Measurements from ENCODE around the gene RTP2.

DNA sequence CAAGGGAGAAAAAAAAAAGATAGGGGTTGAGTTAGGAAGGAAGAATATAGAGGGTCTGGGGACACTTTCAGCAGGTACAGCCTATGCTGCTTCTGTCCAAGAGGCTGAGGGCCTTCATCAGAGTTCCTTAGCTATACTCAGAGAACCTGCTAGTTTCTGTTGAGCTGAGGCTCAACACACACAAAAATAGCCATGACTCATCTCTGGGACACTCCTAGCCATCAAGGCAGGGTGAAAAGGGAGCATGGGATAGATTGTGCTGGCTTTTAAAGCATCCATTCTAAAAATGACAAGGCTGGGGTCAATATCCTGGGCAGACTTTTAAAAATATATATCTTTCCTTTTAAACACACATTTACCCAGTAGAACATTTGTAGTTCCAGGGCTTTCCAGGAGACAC, 2.8 kb upstream of the RTP2 start:
- TF ChIP-seq EZH2 (IDR thresholded peaks at IDR 0.05; ENCODE audit: borderline replicate concordance, low read length), result no peak
- TF ChIP-seq, protein P1, sequence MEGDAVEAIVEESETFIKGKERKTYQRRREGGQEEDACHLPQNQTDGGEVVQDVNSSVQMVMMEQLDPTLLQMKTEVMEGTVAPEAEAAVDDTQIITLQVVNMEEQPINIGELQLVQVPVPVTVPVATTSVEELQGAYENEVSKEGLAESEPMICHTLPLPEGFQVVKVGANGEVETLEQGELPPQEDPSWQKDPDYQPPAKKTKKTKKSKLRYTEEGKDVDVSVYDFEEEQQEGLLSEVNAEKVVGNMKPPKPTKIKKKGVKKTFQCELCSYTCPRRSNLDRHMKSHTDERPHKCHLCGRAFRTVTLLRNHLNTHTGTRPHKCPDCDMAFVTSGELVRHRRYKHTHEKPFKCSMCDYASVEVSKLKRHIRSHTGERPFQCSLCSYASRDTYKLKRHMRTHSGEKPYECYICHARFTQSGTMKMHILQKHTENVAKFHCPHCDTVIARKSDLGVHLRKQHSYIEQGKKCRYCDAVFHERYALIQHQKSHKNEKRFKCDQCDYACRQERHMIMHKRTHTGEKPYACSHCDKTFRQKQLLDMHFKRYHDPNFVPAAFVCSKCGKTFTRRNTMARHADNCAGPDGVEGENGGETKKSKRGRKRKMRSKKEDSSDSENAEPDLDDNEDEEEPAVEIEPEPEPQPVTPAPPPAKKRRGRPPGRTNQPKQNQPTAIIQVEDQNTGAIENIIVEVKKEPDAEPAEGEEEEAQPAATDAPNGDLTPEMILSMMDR (conservative IDR thresholded peaks at IDR 0.05 in 1 of 2, IDR thresholded peaks at IDR 0.05 in 1 of 2; ENCODE audit: extremely low read depth in 1 of 2, insufficient read depth in 1 of 2, low read depth in 1 of 2, low read length in 2 of 2), result no peak

All from mammary epithelial cell (primary cell).